ENCODE results near the gene CEBPZOS.
"Not testable (repeated sequence)": the region's sequence is repeated elsewhere in the genome, so short reads cannot be mapped to it uniquely, and the experiment has no call there.

CEBPZOS gene

GRCh38 chr2:37223131-37223530, 26.8 kb downstream of the CEBPZOS start:
- H3K4me3 ChIP-seq (ENCODE audit: control insufficient read depth, low read depth, low read length): no peak overlapping the region
- no peak for TF ChIP-seq CTCF (IDR thresholded peaks at IDR 0.05; ENCODE audit: control insufficient read depth, insufficient read depth, low read depth, low read length, missing control alignments)
- no peak for DNase-seq (ENCODE audit: low read depth)

- TF ChIP-seq CTCF (IDR thresholded peaks at IDR 0.05; ENCODE audit: control insufficient read depth, insufficient read depth, low read depth, low read length, missing control alignments): no peak
- DNase-seq (ENCODE audit: low read depth): no peak
- H3K4me3 ChIP-seq (ENCODE audit: control insufficient read depth, low read depth, low read length): no peak overlapping the region
Observed at GRCh38 chr2:37224063-37224462, 27.8 kb downstream of the CEBPZOS start.

GRCh38 chr2:37225129-37225528, 28.8 kb downstream of the CEBPZOS start:
- not testable (repeated sequence) for DNase-seq (ENCODE audit: low read depth); H3K4me3 ChIP-seq (ENCODE audit: control insufficient read depth, low read depth, low read length)

GRCh38 chr2:37226863-37227262, 30.6 kb downstream of the CEBPZOS start:
- no peak overlapping the region for H3K4me3 ChIP-seq (ENCODE audit: control insufficient read depth, low read depth, low read length)
- no peak for TF ChIP-seq CTCF (IDR thresholded peaks at IDR 0.05; ENCODE audit: control insufficient read depth, insufficient read depth, low read depth, low read length, missing control alignments)

GRCh38 chr2:37228788-37229187, 32.5 kb downstream of the CEBPZOS start:
- no peak for TF ChIP-seq CTCF (IDR thresholded peaks at IDR 0.05; ENCODE audit: control insufficient read depth, insufficient read depth, low read depth, low read length, missing control alignments)
- no peak for DNase-seq (ENCODE audit: low read depth)
- H3K4me3 ChIP-seq (ENCODE audit: control insufficient read depth, low read depth, low read length): no peak overlapping the region

More at GRCh38 chr2:37226863-37227262, 30.6 kb downstream of the CEBPZOS start:
- DNase-seq (ENCODE audit: low read depth): no peak

- no peak for TF ChIP-seq CTCF (IDR thresholded peaks at IDR 0.05; ENCODE audit: control insufficient read depth, insufficient read depth, low read depth, low read length, missing control alignments)
- no peak for DNase-seq (ENCODE audit: low read depth)
- H3K4me3 ChIP-seq (ENCODE audit: control insufficient read depth, low read depth, low read length): peak overlapping the region; percentile 92
Observed at GRCh38 chr2:37230581-37230980, 34.3 kb downstream of the CEBPZOS start.

GRCh38 chr2:37231241-37232130, 35.2 kb downstream of the CEBPZOS start, which contains the start of the genes CEBPZ and NDUFAF7:
TSS of gene CEBPZ (minus strand) at chr2:37231596. CDS start at chr2:37231567, 29 bp downstream.
TSS of gene NDUFAF7 (plus strand) at chr2:37231658. CDS start at chr2:37231706, 48 bp downstream.
- TF ChIP-seq CTCF (IDR thresholded peaks at IDR 0.05; ENCODE audit: control insufficient read depth, insufficient read depth, low read depth, low read length, missing control alignments): no peak
- peak within 1 kb of the TSS; percentile 92 for H3K4me3 ChIP-seq (ENCODE audit: control insufficient read depth, low read depth, low read length)
- peak; percentile 74 for DNase-seq (ENCODE audit: low read depth)
